Activated T-cell treated with anti-CD3 and anti-CD28 coated beads for 24 hours (primary cell): ENCODE data around the gene GOLGA3.
"Not testable (repeated sequence)": the region's sequence is repeated elsewhere in the genome, so short reads cannot be mapped to it uniquely, and the experiment has no call there.

Experiments used
- DNase-seq: peaks from one replicate; pipeline ENCODE4 v3.0.0-alpha.2; 2020; ENCODE audit warnings: low read depth

The GOLGA3 gene

DNA sequence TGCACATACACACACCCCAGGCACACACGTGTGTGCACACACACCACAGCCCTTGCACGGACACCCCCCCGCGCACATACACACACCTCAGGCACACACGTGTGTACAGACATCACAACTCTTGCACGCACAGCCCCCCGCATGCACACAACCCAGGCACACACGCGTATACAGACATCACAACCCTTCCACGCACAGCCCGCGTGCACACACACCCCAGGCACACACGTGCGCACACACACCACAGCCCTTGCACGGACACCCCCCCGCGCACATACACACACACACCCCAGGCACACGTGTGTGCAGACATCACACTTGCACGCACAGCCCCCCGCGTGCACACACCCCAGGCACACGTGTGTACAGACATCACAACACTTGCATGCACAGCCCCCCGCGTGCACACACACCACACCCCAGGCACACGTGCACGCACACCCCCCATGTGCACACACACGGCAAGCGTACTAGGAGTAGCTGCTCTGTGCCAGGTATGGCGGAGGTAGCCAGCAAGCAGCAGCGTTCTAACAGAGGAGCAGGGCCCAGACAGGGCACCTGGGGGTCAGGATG lies 48.8 kb downstream of the GOLGA3 start:
- no peak for DNase-seq

GRCh38 chr12:132777614-132778013 lies 51.1 kb downstream of the GOLGA3 start:
- no peak for DNase-seq

DNA sequence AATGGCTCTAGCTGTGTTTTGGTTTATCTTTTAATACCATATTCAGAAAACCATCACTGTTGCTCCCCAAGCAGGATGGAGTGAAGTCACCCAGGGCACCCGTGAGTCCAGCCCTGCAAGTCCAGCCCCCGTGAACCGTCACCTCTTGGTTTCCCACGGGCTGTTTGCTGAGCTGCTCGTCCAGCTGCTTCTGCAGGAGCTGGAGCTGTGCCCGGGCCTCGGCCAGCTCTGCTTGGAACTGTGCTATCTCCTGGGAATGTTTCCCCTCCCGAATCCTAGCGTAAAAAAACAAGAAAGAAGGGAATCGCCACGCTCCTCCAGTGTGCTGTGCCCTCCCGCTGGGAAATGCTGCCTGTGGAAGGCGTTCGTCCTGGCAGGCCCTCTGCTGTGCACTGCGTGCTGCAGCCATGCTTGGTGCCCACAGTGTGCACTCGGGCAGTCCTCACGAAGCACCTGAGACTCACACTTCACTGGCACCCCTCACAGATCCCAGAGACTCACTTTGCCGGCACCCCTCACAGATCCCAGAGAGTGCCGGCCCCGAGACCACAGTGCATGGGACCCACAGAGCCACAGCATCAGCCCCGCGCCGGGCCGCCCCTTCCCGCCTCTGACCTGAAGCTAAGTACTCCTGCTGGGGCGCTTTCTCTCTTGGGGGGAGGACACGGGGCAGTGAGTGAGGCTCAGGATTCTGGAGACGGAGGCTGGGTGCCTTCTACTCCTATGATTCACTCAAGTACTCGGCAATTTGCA lies 51.7 kb downstream of the GOLGA3 start:
- no peak for DNase-seq

DNA sequence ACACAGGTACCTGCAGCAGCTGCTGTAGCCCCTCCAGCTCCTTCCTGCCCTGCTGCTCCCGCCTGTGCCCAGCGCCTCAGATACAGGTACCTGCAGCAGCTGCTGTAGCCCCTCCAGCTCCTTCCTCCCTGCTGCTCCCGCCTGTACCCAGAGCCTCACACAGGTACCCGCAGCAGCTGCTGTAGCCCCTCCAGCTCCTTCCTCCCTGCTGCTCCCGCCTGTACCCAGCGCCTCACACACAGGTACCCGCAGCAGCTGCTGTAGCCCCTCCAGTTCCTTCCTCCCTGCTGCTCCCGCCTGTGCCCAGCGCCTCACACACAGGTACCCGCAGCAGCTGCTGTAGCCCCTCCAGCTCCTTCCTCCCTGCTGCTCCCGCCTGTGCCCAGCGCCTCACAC lies 52.4 kb downstream of the GOLGA3 start:
- DNase-seq, result not testable (repeated sequence)

DNA sequence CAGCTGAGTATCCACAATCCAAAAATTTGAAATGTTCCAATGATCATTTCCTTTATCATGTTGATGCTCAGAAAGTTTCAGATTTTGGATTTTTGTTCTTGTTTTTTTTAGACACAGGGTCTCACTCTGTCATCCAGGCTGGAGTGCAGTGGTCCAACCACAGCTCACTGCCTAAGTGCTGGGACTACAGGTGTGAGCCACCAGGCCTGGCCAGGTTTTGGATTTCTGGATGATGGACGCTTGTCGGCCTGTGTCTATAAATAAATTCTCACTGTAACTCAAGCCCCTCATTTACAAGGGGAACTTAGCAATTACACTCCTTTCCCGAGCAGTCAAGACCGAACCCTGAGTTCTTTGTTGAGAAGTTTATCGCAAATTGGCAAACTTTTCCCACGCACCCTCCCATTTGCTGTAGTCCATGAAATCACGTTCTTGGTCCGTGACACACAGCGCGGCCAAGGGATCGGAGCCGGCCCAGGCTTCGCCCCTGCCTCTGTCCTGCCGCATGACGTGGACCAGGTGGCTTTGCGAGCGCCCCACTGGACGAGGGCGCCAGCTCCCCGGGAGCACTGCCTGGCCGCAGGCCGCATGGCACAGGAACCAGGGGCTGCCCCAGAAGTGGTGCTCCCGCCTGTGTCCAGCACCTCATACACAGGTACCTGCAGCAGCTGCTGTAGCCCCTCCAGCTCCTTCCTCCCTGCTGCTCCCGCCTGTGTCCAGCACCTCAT lies 53.0 kb downstream of the GOLGA3 start:
- no peak for DNase-seq

DNA sequence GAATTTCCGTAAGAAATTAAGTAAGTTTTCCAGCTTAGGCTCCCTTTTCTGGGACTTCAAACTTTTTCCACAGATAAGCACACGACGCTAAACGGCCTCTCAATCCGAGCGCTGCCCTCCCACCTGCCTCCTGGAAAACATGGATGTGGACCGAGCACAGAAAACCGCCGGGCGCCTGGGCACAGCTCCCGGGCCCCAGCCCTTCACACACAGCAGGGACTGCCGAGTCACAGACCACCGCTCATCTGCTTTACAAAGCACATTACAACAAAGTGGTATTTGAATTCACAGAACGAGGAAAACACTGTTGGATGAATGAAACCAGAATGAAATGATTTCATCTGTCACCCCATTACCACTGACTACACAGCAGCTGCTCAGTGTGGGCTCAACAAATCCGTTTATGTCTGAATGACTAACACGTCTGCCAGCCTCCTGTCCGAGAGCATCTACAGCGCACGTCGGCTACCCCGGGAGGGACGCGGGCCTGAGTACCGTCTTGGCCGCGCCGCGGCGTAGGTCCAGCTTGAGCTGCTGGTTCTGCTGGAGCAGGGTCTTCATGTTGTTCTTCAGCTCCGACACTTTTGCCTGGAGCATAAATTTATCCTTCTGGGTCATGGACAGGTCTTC lies 53.9 kb downstream of the GOLGA3 start:
- no peak for DNase-seq

DNA sequence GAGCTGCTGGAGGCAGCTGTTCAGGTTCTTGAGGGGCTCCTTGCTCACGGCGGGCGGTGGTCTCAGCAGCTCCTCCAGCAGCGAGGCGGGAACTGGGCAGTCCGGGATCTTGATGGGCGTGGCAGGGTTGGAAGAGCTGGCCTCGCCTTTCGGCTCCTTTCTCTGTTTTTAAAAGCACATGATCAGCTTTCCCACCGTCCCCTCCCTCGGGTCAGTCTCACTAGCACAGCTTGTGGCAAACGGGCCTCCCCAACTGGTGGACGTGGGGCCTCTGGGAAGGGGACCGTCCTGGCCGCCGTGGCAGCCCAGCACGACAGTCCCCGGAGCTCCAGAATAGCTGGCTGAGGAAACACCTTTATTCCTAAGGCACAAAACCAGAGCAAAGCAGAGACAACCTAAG lies 54.5 kb downstream of the GOLGA3 start:
- no peak for DNase-seq

DNA sequence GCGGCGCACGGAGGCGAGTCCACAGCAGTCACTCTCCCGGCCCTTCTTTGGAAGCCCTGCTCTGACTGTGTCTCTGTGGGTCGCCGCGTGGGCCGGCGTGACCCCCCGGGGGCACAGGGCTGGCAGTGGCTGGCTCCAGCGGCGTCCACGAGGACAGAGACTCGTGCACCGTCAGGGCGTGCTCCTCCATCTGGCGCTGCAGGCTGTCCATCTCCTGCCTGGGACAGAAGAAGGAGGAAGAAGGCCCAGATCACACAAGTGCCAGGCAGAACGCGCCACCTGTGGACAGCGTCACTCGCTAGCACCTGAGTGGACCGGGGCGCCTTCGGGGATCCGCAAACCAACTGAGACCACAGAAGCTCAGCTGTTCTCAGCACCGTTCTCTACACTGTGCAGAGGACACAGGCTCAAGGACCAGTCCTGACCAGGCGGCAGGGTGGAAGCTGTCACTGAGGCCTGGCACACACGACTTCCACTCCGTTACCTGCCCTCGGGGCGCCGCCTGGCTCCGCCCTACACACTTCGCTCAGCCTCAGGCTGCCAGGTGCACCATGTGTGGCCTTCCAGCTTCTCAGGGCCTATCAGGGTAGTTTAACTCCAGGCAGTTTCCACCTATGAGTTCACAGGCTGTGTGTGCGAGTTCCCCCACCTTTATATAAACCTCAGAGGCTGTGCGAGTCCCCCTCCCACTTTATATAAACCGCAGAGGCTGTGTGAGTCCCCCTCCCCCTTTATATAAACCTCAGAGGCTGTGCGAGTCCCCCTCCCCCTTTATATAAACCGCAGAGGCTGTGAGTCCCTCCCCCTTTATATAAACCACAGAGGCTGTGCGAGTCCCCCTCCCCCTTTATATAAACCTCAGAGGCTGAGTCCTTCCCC lies 55.4 kb downstream of the GOLGA3 start:
- no peak for DNase-seq

DNA sequence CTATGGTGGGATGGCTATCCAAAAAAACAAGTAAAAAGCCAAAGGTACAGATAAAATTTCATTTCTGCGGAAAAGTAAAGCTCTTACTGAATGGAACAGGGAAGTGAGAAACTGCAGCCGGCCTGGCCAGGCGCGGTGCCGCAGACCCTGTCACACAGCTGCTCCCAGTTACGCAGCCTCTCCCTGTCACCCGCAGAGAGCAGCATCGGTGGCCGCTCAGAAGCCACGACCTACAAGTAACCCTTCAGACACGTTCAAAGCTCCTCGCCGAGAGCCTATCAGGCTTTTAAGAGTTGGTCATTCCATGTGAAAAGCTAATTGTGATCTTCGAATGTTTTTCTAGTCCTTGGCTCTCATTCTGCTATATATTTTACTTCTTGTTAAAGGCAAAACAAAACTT lies 56.1 kb downstream of the GOLGA3 start:
- no peak for DNase-seq

- DNase-seq, result peak; percentile 28
These were observed 57.4 kb downstream of the GOLGA3 start for GRCh38 chr12:132771126-132771838.

DNA sequence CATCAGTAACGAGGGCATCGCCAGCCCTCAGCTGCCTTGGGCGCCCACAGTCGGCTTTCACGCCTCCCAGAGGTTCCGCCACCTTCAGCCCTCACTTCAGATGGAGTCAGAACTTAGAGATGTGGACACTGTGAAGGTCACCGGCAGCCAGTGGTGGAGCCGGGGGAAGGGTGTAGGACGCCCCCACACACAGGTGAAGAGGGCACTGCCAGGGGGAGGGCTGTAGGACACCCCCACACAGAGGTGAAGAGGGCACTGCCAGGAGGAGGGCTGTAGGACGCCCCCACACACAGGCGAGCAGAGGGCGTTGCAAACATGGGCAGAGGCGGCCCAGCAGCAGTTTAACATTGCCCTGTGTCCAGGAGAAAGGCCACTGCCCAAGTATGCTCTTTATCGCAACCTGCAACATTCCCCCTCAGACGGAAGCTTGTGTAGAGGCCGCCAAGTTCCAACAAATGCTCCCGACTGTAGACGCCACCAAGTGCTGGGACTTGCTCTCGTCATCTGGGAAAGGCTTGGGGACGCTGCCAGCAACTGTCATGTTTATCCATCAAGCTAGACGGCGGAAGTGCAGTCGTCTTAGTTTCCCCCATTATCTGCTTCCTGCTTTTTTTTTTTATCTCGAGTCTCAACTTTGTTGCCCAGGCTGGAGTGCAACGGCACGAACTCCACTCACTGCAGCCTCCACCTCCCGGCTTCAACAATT lies 62.1 kb downstream of the GOLGA3 start:
- no peak for DNase-seq

DNA sequence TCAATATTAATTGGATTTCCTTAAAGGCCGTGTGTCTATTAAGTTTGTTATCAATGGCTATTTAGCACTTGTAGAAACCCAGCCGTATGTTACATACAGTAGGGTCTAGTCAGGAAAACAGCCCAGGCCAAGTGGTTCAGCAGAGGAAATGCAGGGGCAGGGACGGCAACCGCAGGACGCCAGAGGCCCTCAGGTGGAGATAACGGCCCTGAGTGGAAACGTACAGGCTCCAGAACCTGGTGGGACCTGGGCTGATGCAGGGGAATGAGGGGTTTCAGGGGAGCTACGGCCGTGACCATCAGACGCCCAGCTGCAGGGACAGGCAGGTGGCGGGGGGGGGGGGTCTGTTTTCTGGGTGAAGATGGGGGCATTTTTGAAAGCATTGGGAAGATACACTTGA lies 63.3 kb downstream of the GOLGA3 start:
- no peak for DNase-seq

- no peak for DNase-seq
These were observed 64.4 kb downstream of the GOLGA3 start for GRCh38 chr12:132764231-132764630.

DNA sequence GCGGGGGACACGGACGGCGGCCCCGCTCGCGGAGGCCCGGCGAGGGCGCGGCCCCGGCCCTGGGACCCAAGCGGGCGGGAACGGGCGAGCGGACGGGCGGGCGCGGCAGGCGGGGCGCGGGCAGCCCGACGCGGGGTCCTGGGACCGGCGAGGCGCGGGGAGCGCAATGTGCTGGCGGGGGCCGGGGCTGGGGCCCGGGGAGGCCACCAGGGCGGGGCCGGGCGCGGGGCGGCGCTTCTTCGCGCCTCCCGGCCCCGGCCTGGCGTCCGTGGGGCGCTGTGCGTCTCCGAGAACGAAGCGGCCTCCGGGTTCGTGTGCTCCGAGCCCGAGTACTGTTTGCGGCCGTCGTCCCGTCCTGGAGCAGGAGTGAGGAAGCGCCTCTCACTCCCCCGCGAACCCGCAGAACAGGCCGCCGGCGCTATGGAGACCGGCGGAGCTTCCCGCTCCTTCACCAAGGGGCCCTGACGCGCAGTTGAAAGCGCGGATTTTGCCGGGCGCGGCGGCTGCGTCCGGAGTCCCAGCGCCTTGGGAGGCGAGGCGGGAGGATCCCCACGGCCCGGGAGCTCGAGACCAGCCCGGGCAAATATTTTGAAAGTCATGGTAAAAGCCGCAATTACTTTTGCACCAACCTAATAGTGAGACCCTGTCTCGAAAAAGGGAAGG lies 66.6 kb downstream of the GOLGA3 start:
- peak; percentile 78 for DNase-seq

DNA sequence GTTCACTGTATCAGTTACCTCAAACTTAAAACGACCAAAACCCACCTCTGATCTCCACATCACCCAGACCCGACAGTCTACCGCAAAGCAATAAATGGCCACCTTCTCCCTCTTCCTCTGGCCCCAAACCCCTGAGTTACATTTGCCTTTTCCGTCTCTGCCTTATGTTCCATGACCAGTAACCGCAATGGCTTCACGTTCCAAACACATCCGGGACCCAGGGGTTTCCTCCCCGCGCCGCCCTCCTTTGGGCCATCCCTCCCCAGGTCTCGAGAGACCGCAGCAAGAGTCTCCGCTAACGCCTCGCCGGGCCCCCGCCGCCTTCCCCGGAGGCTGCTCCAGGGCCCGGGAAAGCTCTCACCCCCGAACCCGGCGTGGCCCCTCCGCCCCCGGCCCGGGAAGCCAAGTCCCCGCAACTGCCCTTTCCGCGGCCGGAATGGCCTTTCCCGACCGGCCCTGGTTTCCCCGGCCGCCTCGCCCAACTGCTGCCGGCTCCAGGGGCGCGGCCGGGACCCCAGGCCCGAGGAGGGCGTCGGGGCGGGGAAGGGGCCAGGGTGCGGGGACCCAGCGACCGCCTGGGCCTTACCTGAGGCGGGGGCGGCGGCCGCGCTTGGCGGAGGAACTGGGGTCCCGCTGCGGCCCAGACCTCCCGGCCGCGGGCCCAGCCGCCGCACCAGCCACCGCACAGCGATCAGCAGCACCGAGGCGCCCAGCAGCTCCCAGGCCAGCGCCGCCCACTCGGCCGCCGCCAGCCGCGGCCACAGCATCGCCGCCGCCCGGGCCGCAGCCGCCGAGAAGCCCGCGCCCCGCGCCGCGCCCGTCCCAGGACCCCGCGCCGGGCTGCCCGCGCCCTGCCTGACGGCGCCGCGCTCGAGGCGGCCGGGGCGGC lies 67.4 kb downstream of the GOLGA3 start, which contains the start of gene ANKLE2:
Gene ANKLE2 (minus strand): TSS at position 801 of the 889 bp plus-strand sequence. CDS start 34 bp downstream, at position 767.
- DNase-seq, result peak; percentile 57

DNA sequence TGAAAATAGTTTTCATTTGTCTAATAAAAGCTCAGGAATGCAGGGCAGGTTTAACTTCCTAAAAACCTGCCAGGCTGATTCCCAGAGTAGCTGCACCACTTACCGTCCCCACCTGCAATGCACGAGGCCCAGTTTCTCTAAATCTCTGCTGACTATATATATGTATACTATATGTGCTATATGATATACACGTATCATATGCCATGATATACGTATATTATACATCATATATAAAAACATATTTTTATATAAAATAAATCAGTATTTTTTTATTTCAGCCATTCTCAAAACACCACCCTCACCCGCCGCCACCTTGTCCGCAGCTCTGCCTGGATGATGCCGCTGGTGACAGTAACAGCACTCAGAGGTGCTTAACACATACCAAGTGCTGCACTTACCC lies 69.3 kb downstream of the GOLGA3 start:
- no peak for DNase-seq

GRCh38 chr12:132758825-132759224 lies 69.8 kb downstream of the GOLGA3 start:
- not testable (repeated sequence) for DNase-seq

- DNase-seq, result no peak
These were observed 74.3 kb downstream of the GOLGA3 start for GRCh38 chr12:132754160-132754932.
